WTC11 (cell line): ENCODE measurements around the gene PIGN.

ENCODE experiments used
- ATF1 ChIP-seq: sonication (generic); formaldehyde crosslinking; IDR thresholded peaks from 2 replicates; pipeline ENCODE4 v1.8.1; 2023; ENCODE audit warnings: mild to moderate bottlenecking, moderate library complexity, missing genetic modification reagents
- CBFB ChIP-seq: sonication (generic); formaldehyde crosslinking; IDR thresholded peaks from 2 replicates; pipeline ENCODE4 v1.8.1; 2022; ENCODE audit warnings: mild to moderate bottlenecking, low read depth, missing genetic modification reagents
- CTCF ChIP-seq: fragments of 200-600 bp; IDR thresholded peaks from 2 replicates; pipeline ENCODE4 v1.8.0; 2022; ENCODE audit warnings: antibody characterized with exemption
- E2F5 ChIP-seq: sonication (generic); formaldehyde crosslinking; IDR thresholded peaks from 2 replicates; pipeline ENCODE4 v1.8.1; 2022; ENCODE audit warnings: mild to moderate bottlenecking, moderate library complexity, missing genetic modification reagents
- EMX1 ChIP-seq: fragments of 250-450 bp; sonication (Bioruptor Pico); IDR thresholded peaks from 2 replicates; pipeline ENCODE4 v1.8.0; 2021; ENCODE audit warnings: mild to moderate bottlenecking
- NR1H2 ChIP-seq: sonication (generic); formaldehyde crosslinking; IDR thresholded peaks from 2 replicates; pipeline ENCODE4 v1.9.0; 2021; ENCODE audit warnings: mild to moderate bottlenecking, moderate library complexity, missing genetic modification reagents
- SP1 ChIP-seq: sonication (generic); formaldehyde crosslinking; conservative IDR thresholded peaks from 2 replicates; pipeline ENCODE4 v1.8.1; 2022; ENCODE audit warnings: missing genetic modification reagents
- STAT6 ChIP-seq: sonication (generic); formaldehyde crosslinking; conservative IDR thresholded peaks from 2 replicates; pipeline ENCODE4 v1.8.1; 2023; ENCODE audit warnings: mild to moderate bottlenecking, low read depth, missing genetic modification reagents, moderate library complexity
- ZNF219 ChIP-seq: sonication (generic); formaldehyde crosslinking; IDR thresholded peaks from 2 replicates; pipeline ENCODE4 v1.8.0; 2023; ENCODE audit warnings: missing genetic modification reagents, mild to moderate bottlenecking, borderline replicate concordance
- ZNF263 ChIP-seq: sonication (generic); formaldehyde crosslinking; IDR thresholded peaks from 2 replicates; pipeline ENCODE4 v1.8.1; 2022; ENCODE audit warnings: low read depth, mild to moderate bottlenecking, moderate library complexity, missing genetic modification reagents
- TF ChIP-seq, protein P1 (sequence below): sonication (generic); formaldehyde crosslinking; IDR thresholded peaks from 2 replicates; pipeline ENCODE4 v1.8.0; 2023; ENCODE audit warnings: missing genetic modification reagents
- TF ChIP-seq, protein P2 (sequence below): sonication (generic); formaldehyde crosslinking; IDR thresholded peaks from 2 replicates; pipeline ENCODE4 v1.8.0; 2022; ENCODE audit warnings: mild to moderate bottlenecking, missing genetic modification reagents
- TF ChIP-seq, protein P3 (sequence below): sonication (generic); formaldehyde crosslinking; IDR thresholded peaks from 2 replicates; pipeline ENCODE4 v1.8.1; 2022; ENCODE audit warnings: low read depth, missing genetic modification reagents, borderline replicate concordance
- TF ChIP-seq, protein P4 (sequence below): sonication (generic); formaldehyde crosslinking; IDR thresholded peaks from 2 replicates; pipeline ENCODE4 v1.8.1; 2023; ENCODE audit warnings: mild to moderate bottlenecking, missing genetic modification reagents, moderate library complexity

- TF ChIP-seq STAT6 (CRISPR knock-in tag) (no peak), ZNF219 (CRISPR knock-in tag) (no peak), ATF1 (CRISPR knock-in tag) (no peak), CBFB (CRISPR knock-in tag) (no peak), NR1H2 (CRISPR knock-in tag) (no peak), SP1 (CRISPR knock-in tag) (no peak), E2F5 (no peak), CTCF (no peak), EMX1 (CRISPR knock-in tag) (no peak), ZNF263 (CRISPR knock-in tag) (no peak)
- TF ChIP-seq, protein P1, sequence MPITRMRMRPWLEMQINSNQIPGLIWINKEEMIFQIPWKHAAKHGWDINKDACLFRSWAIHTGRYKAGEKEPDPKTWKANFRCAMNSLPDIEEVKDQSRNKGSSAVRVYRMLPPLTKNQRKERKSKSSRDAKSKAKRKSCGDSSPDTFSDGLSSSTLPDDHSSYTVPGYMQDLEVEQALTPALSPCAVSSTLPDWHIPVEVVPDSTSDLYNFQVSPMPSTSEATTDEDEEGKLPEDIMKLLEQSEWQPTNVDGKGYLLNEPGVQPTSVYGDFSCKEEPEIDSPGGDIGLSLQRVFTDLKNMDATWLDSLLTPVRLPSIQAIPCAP: no peak
- TF ChIP-seq, protein P2, sequence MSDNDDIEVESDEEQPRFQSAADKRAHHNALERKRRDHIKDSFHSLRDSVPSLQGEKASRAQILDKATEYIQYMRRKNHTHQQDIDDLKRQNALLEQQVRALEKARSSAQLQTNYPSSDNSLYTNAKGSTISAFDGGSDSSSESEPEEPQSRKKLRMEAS: no peak
- TF ChIP-seq, protein P3, sequence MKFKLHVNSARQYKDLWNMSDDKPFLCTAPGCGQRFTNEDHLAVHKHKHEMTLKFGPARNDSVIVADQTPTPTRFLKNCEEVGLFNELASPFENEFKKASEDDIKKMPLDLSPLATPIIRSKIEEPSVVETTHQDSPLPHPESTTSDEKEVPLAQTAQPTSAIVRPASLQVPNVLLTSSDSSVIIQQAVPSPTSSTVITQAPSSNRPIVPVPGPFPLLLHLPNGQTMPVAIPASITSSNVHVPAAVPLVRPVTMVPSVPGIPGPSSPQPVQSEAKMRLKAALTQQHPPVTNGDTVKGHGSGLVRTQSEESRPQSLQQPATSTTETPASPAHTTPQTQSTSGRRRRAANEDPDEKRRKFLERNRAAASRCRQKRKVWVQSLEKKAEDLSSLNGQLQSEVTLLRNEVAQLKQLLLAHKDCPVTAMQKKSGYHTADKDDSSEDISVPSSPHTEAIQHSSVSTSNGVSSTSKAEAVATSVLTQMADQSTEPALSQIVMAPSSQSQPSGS (CRISPR knock-in tag): no peak
- TF ChIP-seq, protein P4, sequence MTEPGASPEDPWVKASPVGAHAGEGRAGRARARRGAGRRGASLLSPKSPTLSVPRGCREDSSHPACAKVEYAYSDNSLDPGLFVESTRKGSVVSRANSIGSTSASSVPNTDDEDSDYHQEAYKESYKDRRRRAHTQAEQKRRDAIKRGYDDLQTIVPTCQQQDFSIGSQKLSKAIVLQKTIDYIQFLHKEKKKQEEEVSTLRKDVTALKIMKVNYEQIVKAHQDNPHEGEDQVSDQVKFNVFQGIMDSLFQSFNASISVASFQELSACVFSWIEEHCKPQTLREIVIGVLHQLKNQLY: no peak
Measured at GRCh38 chr18:62226047-62226446, 39.2 kb upstream of the PIGN start.
